K562 (cell line): ENCODE data around the gene NPB. TPM values are rescaled to one million over a fixed set of nuclear protein-coding genes. Genes with fewer than 3 reads are reported as not detected.

ENCODE experiments used
- CREB1 ChIP-seq, 2 experiments: sonication (generic) in 1 of 2; formaldehyde crosslinking in 1 of 2; IDR thresholded peaks; 2 replicates each; pipeline versions ENCODE4 v1.6.1 to v1.8.0; 2012 to 2022; ENCODE audit warnings: inconsistent platforms in 1 of 2, mild to moderate bottlenecking in 1 of 2, missing genetic modification reagents in 1 of 2, moderate library complexity in 1 of 2
- CREM ChIP-seq: IDR thresholded peaks from 2 replicates; pipeline ENCODE4 v1.6.1; 2014; ENCODE audit warnings: antibody characterized with exemption, low read depth
- CXXC5 ChIP-seq: fragments of 250-450 bp; sonication (Bioruptor Pico); IDR thresholded peaks from 2 replicates; pipeline ENCODE4 v1.8.0; 2022; ENCODE audit warnings: inconsistent platforms, mild to moderate bottlenecking, moderate library complexity
- HNRNPLL ChIP-seq: fragments of 200-400 bp; formaldehyde crosslinking; IDR thresholded peaks from 2 replicates; pipeline ENCODE4 v1.6.1; 2017; ENCODE audit warnings: low read length, low read depth, mild to moderate bottlenecking; ENCODE audit not compliant: poor library complexity, severe bottlenecking
- NR2C2 ChIP-seq, 2 experiments: fragments of 200-800 bp in 1 of 2; sonication (Bioruptor generic) in 1 of 2; sonication (generic) in 1 of 2; formaldehyde crosslinking in 1 of 2; IDR thresholded peaks; 2 replicates each; pipeline versions ENCODE4 v1.6.1 to v1.8.0; 2016 to 2022; ENCODE audit warnings: mild to moderate bottlenecking in 1 of 2, missing compliant biosample characterization in 1 of 2, missing genetic modification characterization in 1 of 2, missing genetic modification reagents in 1 of 2
- PCBP1 ChIP-seq: fragments of 200-400 bp; formaldehyde crosslinking; IDR thresholded peaks from 2 replicates; pipeline ENCODE4 v1.6.1; 2018; ENCODE audit warnings: mild to moderate bottlenecking, low read depth, low read length; ENCODE audit not compliant: poor library complexity, severe bottlenecking
- PTTG1 ChIP-seq: fragments of 450-650 bp; IDR thresholded peaks from 2 replicates; pipeline ENCODE4 v1.6.1; 2016; ENCODE audit warnings: low read depth, mild to moderate bottlenecking, missing genetic modification characterization, missing compliant biosample characterization
- YY1 ChIP-seq, 3 experiments: IDR thresholded peaks; 2 replicates each; pipeline ENCODE4 v1.6.1; 2011; ENCODE audit warnings: low read length in 2 of 3, mild to moderate bottlenecking in 2 of 3, moderate library complexity in 2 of 3, borderline replicate concordance in 1 of 3, control low read depth in 1 of 3, low read depth in 1 of 3; ENCODE audit not compliant: insufficient read depth in 3 of 3, insufficient replicate concordance in 2 of 3, control insufficient read depth in 1 of 3, insufficient read length in 1 of 3; ENCODE audit errors: extremely low read depth in 1 of 3
- ZHX1 ChIP-seq: fragments of 150-350 bp; conservative IDR thresholded peaks from 2 replicates; pipeline ENCODE4 v1.6.1; 2014; ENCODE audit warnings: low read length
- ZNF408 ChIP-seq: fragments of 250-450 bp; sonication (Bioruptor Pico); IDR thresholded peaks from 2 replicates; pipeline ENCODE4 v1.4.0; 2020; ENCODE audit warnings: low read depth, mild to moderate bottlenecking, moderate library complexity
- polyA plus RNA-seq, 8 experiments: library from polyadenylated mRNA; depleted of rRNA in 4 of 8; stranded (reverse) in 5 of 8; unstranded in 3 of 8; fragments of >200 nt; fragmentation: Nextera tagmentation in 2 of 8; fragmentation: Illumina TruSeq in 1 of 8; extraction: Ambion mirVana in 2 of 8; extraction: Trizol in 1 of 8; gene quantifications; 2 replicates each; pipeline versions ENCODE4 v1.2.1 to v1.2.3, GENCODE V29; 2011 to 2014; ENCODE audit warnings: inconsistent platforms in 1 of 8, missing spikeins in 1 of 8
- total RNA-seq, 7 experiments: library from RNA; depleted of rRNA in 6 of 7; stranded (reverse); fragments of >200 nt in 6 of 7; fragmentation: Illumina TruSeq in 2 of 7; extraction: Trizol in 2 of 7; gene quantifications; 2 replicates each; pipeline versions ENCODE4 v1.2.1 to v1.2.3, GENCODE V29; 2011 to 2021; ENCODE audit warnings: low replicate concordance in 1 of 7
- TF ChIP-seq, protein P1 (sequence below): sonication (generic); formaldehyde crosslinking; IDR thresholded peaks from 2 replicates; pipeline ENCODE4 v1.5.0; 2020; ENCODE audit warnings: missing genetic modification reagents
- TF ChIP-seq, protein P2 (sequence below): fragments of 450-650 bp; IDR thresholded peaks from 2 replicates; pipeline ENCODE4 v1.6.1; 2016; ENCODE audit warnings: low read depth

NPB gene
- total and polyA plus RNA-seq, 9 of the 15 experiments (the other 6 are each of a cell fraction or from before 2014, with no cell fraction given): 0.03 to 0.61 (median 0.14) TPM; not detected in 2

DNA sequence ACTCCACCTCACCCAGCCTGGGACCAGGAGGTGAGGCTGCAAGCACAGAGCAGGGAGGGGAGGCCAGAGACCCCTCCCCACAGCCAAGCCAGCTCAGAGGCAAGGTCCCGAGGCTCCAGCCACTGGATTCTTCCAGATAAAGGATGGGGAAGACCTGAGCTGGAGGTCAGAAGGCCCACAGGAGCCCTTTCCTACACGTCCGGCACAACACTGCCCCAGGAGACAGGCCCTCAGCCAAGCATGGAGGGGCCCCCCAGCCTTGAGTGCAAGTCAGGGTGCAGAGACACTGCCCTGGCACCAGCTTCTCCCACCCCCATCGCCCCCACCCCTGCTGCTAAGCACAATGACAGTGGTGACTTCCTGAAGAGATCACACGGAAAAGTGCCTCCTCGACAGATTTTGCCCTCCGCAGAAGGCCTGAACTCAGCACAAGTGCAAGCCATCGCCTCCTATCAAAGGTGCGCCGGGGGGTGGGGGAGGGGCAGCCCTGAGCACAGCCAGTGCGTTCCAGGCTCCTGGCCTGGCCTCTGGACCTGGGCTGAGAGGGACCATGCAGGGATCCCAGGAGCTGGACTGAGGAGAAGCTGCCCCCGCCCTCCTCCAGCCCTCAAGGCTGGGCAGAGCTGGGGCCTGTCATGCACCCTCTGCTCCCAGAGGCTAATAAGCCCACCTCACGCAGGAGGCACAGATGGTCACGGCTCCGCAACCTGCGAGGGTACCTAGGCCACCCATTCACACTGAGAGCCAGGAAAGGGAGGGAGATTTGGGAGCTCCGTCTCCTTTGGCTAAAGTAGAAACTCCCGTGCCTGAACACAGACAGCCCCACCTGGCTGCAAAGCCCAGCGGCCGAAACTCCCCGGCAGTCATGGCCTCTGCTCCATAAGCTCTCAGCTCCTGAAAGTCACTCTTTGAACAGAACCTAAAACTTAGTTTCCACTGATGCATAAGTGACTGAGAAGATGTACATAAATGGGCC lies 22.8 kb downstream of the NPB start (continued):
- TF ChIP-seq PCBP1 (no peak), CXXC5 (CRISPR knock-in tag) (peak; percentile 50; the same call in 1 of the 2 replicates), YY1 (IDR thresholded peaks at IDR 0.05; ENCODE audit: borderline replicate concordance in 1 of 3, control insufficient read depth in 1 of 3, extremely low read depth in 1 of 3, insufficient read depth in 3 of 3, insufficient read length in 1 of 3, insufficient replicate concordance in 2 of 3, low read depth in 1 of 3, low read length in 2 of 3) (no peak), PTTG1 (tag) (no peak), NR2C2 (CRISPR knock-in tag; IDR thresholded peaks at IDR 0.05) (no peak), NR2C2 (tag; IDR thresholded peaks at IDR 0.05) (no peak), ZNF408 (no peak), CREM (no peak), HNRNPLL (no peak), CREB1 (IDR thresholded peaks at IDR 0.05) (no peak), CREB1 (CRISPR knock-in tag; IDR thresholded peaks at IDR 0.05) (no peak), ZHX1 (no peak)
- TF ChIP-seq, protein P1, sequence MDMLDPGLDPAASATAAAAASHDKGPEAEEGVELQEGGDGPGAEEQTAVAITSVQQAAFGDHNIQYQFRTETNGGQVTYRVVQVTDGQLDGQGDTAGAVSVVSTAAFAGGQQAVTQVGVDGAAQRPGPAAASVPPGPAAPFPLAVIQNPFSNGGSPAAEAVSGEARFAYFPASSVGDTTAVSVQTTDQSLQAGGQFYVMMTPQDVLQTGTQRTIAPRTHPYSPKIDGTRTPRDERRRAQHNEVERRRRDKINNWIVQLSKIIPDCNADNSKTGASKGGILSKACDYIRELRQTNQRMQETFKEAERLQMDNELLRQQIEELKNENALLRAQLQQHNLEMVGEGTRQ: no peak
- TF ChIP-seq, protein P2, sequence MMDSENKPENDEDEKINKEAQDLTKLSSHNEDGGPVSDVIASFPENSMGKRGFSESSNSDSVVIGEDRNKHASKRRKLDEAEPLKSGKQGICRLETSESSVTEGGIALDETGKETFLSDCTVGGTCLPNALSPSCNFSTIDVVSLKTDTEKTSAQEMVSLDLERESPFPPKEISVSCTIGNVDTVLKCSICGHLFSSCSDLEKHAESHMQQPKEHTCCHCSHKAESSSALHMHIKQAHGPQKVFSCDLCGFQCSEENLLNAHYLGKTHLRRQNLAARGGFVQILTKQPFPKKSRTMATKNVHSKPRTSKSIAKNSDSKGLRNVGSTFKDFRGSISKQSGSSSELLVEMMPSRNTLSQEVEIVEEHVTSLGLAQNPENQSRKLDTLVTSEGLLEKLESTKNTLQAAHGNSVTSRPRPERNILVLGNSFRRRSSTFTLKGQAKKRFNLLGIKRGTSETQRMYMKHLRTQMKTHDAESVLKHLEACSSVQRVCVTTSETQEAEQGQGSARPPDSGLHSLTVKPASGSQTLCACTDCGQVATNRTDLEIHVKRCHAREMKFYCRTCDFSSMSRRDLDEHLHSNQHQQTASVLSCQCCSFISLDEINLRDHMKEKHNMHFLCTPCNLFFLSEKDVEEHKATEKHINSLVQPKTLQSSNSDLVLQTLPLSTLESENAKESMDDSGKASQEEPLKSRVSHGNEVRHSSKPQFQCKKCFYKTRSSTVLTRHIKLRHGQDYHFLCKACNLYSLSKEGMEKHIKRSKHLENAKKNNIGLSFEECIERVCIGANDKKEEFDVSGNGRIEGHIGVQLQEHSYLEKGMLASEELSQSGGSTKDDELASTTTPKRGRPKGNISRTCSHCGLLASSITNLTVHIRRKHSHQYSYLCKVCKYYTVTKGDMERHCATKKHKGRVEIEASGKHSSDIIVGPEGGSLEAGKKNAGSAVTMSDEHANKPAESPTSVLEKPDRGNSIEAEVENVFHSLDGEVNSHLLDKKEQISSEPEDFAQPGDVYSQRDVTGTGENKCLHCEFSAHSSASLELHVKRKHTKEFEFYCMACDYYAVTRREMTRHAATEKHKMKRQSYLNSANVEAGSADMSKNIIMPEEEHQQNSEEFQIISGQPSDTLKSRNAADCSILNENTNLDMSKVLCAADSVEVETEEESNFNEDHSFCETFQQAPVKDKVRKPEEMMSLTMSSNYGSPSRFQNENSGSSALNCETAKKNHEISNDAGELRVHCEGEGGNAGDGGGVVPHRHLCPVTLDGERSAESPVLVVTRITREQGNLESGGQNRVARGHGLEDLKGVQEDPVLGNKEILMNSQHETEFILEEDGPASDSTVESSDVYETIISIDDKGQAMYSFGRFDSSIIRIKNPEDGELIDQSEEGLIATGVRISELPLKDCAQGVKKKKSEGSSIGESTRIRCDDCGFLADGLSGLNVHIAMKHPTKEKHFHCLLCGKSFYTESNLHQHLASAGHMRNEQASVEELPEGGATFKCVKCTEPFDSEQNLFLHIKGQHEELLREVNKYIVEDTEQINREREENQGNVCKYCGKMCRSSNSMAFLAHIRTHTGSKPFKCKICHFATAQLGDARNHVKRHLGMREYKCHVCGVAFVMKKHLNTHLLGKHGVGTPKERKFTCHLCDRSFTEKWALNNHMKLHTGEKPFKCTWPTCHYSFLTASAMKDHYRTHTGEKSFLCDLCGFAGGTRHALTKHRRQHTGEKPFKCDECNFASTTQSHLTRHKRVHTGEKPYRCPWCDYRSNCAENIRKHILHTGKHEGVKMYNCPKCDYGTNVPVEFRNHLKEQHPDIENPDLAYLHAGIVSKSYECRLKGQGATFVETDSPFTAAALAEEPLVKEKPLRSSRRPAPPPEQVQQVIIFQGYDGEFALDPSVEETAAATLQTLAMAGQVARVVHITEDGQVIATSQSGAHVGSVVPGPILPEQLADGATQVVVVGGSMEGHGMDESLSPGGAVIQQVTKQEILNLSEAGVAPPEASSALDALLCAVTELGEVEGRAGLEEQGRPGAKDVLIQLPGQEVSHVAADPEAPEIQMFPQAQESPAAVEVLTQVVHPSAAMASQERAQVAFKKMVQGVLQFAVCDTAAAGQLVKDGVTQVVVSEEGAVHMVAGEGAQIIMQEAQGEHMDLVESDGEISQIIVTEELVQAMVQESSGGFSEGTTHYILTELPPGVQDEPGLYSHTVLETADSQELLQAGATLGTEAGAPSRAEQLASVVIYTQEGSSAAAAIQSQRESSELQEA: no peak
